HG02571 (cell line): ENCODE measurements around the gene PTPRN2.

ENCODE experiments used
- ATAC-seq: cut with Tn5 transposase; IDR thresholded peaks from one replicate; pipeline ENCODE4 v1.9.1; 2021; ENCODE audit warnings: mild to moderate bottlenecking, moderate library complexity; ENCODE audit not compliant: unreplicated experiment

PTPRN2 gene

DNA sequence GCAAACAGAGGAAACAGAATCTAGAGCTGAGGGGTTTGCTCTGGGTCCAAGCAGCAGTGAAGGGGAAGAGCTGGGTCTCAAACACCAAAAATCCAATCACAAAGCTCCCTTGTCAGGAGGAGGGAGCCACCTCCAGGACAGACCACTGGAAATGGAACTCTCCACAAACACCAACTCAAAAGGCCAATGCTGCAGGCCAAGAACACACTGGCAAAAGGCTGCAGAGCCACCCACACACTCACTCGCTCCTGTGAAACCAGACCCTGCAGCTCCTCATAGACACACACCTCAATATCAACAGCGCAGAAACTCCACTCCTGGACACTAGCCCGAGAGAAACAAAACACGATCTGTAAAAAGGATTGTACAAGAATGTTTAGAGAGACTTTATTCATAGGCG lies 213.5 kb downstream of the PTPRN2 start:
- no peak for ATAC-seq

- ATAC-seq, result no peak
These were observed 214.0 kb downstream of the PTPRN2 start for GRCh38 chr7:158373476-158374133.

- ATAC-seq, result no peak
These were observed 215.0 kb downstream of the PTPRN2 start for GRCh38 chr7:158372400-158373342.

DNA sequence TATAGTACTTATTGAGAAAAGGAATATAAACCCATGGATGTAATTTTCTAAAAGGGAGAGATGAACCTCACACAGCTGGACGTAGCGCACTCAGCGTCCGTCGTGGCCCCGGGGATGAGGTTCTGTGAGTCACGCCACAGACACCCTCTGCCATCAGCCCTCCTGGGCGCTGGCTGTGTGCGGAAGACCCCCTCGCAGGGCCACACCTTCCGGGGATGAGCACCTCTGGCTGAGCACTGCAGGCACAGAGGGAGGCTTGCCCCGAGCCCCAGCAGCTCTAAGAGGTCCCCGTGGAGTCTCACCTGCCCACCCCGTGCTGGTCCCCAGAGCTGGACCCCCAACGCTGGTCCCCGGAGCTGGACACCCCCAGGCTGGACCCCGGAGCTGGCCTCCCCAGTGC lies 215.8 kb downstream of the PTPRN2 start:
- no peak for ATAC-seq

DNA sequence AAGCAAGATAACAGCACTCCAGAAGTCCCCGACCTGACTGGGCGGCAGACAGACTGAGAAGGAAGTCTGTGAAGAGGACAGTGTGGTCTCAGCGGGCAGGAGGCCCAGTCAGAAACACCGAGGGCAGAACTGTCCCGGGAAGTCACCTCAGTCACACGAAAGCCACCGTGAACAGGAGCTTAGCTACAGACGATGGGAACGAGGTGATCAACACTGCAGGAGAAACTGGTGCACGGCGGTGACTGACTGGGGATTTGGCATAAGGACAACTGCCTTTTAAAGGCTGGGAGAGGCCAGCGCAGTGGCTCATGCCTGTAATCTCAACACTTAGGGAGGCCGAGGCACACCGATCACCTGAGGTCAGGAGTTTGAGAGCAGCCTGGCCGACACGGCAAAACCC lies 217.8 kb downstream of the PTPRN2 start:
- no peak for ATAC-seq

DNA sequence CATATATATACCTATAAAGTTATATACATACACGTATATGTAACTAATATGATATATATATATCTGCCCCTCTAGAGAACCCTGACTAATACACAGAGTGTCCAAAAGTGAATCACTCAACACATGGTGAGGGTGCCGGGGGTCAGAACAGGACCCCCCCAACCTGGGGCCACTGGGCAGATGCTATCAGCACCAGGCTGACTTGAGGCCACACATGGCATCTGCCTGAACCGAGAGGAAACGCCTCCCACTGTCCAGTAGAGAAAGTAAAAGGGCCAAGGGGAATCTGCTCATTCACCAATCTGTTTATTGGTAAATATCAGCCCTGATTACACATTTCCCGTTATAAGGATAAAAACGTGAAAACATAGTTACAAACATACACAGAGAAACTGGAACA lies 218.3 kb downstream of the PTPRN2 start:
- no peak for ATAC-seq

DNA sequence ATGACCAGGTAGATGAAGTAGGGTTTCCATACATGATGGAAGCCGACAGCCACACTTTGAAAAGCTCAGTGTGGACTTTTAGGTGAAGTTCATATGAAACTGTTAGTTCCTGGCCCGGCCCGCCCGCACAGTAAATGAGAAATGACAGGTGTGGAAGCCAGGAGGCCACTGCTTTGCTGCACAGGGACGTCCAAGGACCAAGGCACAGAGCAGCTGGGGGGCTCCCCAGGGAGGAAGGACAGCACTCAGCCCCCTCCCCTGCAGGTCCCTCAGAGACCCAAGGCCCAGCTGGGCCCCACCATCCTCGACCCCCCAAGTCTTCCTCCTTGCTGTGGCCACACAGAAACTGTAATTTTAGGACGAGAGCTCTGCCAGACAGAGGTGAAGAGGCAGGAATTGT lies 219.2 kb downstream of the PTPRN2 start:
- ATAC-seq, result no peak

DNA sequence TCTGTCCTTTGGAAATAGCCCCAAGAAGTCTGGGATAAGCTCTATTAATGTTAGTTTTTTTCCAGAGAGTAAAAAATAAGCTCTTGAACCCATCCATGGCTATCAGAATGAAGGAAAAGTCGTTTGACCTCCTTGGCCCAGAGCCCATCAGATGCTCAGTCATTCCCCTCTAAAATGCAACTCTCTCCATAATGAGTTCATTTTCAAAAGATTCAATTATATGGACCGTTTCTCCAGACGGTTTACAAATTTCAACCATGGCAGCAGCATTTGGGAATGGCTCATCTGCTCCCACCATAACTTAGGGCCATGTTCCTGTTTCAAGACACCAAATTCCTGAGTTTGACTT lies 220.0 kb downstream of the PTPRN2 start:
- ATAC-seq, result no peak

DNA sequence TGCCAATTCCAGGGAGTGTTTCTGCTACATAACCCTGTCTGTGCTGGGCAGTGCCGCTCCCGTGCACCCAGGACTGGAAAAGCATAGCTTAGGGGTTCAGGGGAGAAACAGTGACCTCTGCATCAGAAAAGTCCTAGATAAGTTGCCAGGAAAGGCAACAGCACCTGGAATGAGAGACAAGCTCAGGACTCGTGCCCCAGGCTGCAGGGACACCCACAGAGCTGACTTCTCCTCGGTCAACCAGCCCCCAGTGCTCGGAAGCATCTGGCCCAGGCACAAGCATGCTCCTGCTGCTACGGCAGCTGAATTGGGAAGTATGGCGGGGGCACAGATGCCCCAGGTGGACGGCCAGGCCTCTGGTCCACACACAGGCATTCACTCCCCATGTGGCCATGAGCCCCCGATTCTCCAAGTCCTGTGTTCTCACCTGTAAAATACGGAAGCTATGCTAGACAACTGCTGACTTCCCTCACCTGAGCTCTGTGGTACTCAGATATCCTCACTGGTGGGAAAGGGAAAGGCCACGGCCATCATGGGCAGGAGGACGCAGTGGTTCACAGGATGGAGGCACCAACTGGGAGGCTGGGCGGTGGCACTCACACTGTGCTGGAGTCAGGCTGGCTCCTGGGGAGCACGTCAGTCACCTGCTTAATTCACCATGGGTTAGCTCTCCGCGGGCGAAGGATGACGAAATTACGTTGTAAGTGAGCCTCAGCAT lies 220.5 kb downstream of the PTPRN2 start:
- ATAC-seq, result no peak

GRCh38 chr7:158366346-158366745 lies 221.3 kb downstream of the PTPRN2 start:
- no peak for ATAC-seq

DNA sequence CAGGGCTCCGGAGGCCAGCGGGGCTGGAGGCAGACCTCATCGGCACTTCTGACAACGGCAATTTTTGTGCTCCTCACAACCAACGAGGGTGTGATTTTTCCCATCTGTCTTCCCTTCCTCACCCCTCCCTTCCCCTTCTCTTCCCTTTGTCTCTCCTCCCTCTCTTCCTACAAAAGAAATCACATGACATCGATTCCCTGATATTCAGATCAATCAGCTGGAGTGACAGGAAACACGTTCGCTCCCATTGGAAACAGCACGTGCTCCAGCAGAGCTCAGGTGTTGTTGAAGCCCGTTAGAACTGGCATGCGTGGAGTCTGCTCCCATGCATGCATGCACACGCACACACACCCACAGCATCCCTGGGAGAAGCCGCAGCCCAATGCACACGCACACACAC lies 222.4 kb downstream of the PTPRN2 start:
- no peak for ATAC-seq

- no peak for ATAC-seq
These were observed 223.2 kb downstream of the PTPRN2 start for GRCh38 chr7:158364451-158364850.

GRCh38 chr7:158362912-158363905 lies 224.4 kb downstream of the PTPRN2 start:
- no peak for ATAC-seq

- ATAC-seq, result no peak
These were observed 225.6 kb downstream of the PTPRN2 start for GRCh38 chr7:158362001-158362400.

DNA sequence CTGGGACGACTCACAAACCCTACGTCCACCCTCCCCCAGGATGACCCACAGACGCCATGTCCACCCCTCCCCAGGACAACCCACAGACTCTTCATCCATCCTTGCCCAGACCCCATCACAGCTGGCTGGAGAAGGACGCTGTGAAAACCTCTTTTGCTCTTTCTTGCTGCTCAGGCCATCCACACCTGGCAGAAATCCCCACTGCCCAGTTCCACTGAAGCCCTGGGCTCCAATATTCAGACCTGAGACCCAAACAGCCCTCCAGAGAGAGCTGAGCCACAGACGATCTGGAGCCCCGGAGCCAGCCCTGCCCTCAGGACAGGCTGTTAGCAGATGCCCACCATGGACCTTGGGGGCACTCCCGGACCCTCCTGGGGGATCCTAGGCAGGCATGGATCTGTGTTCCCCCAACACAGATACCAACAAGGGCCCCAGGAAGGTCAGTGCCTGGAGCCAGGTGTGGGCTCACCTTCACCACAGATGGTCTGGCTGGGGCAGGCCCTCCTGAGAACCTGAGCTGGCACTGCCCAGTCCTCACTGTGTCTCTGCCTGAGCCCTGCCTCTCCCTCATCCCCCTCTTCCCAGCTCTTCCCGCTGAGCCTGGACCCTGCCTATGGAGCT lies 226.2 kb downstream of the PTPRN2 start:
- ATAC-seq, result no peak

DNA sequence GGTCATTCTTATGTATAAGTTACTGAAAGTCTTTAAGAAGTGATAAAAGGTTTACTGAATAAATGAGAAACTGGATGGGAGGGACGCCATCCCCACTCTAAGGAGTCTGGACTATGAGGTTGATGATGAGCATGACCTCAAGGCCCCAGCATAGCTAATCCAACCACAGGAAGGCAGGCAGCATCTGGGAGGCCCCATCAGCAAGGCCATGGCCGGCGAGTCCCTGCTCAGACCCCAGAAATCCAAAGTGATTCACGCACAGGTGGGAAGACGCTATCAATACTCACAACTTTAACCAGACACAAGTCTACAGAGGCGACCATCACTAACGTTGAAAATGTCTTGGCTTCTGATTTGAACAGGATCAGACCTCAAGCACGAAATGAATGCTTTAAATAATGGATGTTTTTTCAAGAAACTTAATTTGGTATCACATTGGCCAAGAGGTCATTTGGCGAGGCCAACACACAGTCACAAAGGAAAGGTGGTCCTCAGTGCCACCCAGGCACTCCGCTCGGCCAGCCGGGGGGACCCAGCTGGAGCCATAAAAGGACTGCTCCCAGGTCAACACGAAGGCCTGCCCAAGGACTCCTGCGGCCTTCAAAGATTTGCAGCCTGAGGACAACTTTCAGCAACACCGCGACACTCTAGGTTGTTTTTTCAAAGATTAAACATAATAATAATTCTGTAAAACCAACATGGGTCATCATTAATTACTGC lies 228.5 kb downstream of the PTPRN2 start:
- ATAC-seq, result no peak

DNA sequence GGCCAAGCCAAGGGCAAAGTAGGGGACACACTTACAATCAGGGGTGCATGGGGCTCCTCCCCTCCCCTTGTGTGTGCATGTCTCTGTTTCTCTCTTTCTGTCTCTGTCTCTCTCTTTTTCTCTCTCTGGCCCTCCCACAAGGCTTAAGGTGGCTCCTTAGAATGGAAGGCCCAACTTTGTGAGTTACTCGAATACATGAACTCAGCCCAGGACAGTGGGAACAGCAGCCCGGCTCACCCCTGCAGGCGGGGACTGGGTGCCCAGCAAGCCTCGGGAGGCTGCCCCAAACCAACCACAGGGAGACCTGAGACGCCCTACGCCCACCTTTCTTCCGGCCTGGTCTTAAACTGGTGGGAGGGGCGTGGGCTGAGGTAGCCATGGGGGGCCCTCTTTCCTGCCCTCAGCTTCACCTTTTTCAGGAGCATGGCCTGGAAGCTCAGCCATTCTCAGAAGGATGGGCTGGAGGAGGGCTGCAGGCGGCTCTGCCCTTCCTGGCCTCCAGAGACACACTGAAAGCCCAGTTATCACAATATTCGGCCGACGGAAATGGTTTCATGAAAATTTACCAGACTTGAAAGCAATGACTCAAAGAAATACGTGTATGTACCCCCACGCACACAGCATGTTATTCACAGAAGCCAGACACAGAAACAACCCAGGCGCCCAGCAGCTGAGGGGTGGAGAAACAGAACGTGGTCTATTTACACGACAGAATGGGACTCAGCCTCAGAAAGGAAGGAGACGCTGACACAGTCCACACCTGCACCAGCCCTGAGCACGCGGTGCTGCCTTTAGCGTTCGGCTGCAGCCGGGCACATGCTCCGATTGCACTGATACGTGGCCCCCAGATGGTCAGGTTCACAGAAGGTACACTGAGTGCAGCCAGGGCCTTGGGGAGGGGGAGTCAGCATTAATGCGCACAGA lies 229.5 kb downstream of the PTPRN2 start:
- ATAC-seq, result no peak

DNA sequence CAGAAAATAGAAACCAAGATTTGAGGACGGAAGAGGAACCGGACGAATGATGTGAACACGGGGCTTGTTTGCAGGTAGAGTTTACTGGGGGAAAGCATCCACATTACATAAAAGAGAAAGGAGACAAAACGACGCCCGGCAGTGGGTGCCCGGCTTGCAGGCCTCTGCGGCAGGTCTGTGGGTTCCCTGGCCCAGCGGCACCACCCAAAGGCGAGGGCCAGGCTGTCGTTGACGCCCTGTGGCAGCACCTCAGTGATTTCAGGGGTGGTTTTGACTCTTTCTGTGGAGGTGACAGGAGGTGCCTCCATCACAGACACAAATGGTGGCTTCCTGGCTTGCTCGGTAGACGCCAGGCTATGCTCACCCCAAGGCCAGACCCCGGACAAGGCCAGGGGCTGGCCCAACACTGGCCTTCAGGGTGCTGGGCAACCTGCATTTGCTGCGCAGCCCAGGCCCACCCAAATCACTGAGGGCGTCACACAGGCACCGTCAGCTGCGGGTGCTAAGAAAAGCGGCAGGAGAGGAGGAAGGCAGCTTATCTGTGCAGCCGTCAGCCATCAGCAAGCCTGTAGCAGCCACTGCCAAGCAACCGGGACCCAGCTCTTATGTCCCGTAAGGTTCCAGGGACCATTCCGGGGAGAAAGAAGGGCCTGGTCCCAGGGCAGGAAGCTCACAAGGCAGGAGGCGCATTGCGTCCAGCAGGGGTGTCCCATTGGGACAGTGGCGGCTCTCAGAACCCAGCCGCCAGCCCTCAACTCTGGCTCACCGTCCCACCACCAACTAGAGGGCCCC lies 230.3 kb downstream of the PTPRN2 start:
- ATAC-seq, result no peak
